Skeletal muscle satellite cell (primary cell): ENCODE results near the gene FBRS.

Source experiments
- H3K27me3 ChIP-seq: 2 replicates; pipeline ENCODE4 v1.7.0; 2013; ENCODE audit warnings: low read length; ENCODE audit not compliant: control insufficient read depth, insufficient read depth
- H3K36me3 ChIP-seq: 2 replicates; pipeline ENCODE4 v1.7.0; 2013; ENCODE audit warnings: mild to moderate bottlenecking, control low read depth, low read length; ENCODE audit not compliant: insufficient read depth
- H3K4me1 ChIP-seq: 2 replicates; pipeline ENCODE4 v1.7.0; 2013; ENCODE audit warnings: low read length; ENCODE audit not compliant: control insufficient read depth, insufficient read depth
- H3K4me2 ChIP-seq: 2 replicates; pipeline ENCODE4 v1.7.0; 2013; ENCODE audit warnings: mild to moderate bottlenecking, low read length
- H3K4me3 ChIP-seq: 2 replicates; pipeline ENCODE4 v1.7.0; 2013; ENCODE audit warnings: low read length
- H3K9ac ChIP-seq: 2 replicates; pipeline ENCODE4 v1.7.0; 2013; ENCODE audit warnings: mild to moderate bottlenecking, low read depth, low read length, moderate library complexity
- H3K9me3 ChIP-seq: replicated peaks from 2 replicates; pipeline ENCODE4 v1.7.0; 2013; ENCODE audit warnings: mild to moderate bottlenecking, control low read depth, low read length

FBRS gene

GRCh38 chr16:30667361-30667905 lies 9.2 kb downstream of the FBRS start:
- Histone ChIP-seq H3K36me3 (peaks cover 75% of the 10 kb centered on the region), H3K4me3 (no peak overlapping the region), H3K9me3 (no peaks in the 10 kb centered on the region)

GRCh38 chr16:30668393-30668792 lies 10.2 kb downstream of the FBRS start:
- no peak overlapping the region for H3K9ac ChIP-seq
- peaks cover 66% of the 10 kb centered on the region for H3K36me3 ChIP-seq

More at GRCh38 chr16:30667361-30667905, 9.2 kb downstream of the FBRS start:
- Histone ChIP-seq H3K9ac (no peak overlapping the region), H3K27me3 (no peaks in the 10 kb centered on the region), H3K4me1 (no peaks in the 10 kb centered on the region), H3K4me2 (no peak overlapping the region)

GRCh38 chr16:30669026-30669902 lies 11.0 kb downstream of the FBRS start:
- H3K36me3 ChIP-seq = peaks cover 62% of the 10 kb centered on the region
- no peak overlapping the region for H3K9ac ChIP-seq
- no peak overlapping the region for H3K4me3 ChIP-seq
- no peaks in the 10 kb centered on the region for H3K9me3 ChIP-seq
- no peaks in the 10 kb centered on the region for H3K27me3 ChIP-seq
- no peak overlapping the region for H3K4me2 ChIP-seq
- H3K4me1 ChIP-seq = no peaks in the 10 kb centered on the region

More at GRCh38 chr16:30668393-30668792, 10.2 kb downstream of the FBRS start:
- Histone ChIP-seq H3K9me3 (no peaks in the 10 kb centered on the region), H3K27me3 (no peaks in the 10 kb centered on the region), H3K4me2 (no peak overlapping the region), H3K4me1 (no peaks in the 10 kb centered on the region), H3K4me3 (no peak overlapping the region)

DNA sequence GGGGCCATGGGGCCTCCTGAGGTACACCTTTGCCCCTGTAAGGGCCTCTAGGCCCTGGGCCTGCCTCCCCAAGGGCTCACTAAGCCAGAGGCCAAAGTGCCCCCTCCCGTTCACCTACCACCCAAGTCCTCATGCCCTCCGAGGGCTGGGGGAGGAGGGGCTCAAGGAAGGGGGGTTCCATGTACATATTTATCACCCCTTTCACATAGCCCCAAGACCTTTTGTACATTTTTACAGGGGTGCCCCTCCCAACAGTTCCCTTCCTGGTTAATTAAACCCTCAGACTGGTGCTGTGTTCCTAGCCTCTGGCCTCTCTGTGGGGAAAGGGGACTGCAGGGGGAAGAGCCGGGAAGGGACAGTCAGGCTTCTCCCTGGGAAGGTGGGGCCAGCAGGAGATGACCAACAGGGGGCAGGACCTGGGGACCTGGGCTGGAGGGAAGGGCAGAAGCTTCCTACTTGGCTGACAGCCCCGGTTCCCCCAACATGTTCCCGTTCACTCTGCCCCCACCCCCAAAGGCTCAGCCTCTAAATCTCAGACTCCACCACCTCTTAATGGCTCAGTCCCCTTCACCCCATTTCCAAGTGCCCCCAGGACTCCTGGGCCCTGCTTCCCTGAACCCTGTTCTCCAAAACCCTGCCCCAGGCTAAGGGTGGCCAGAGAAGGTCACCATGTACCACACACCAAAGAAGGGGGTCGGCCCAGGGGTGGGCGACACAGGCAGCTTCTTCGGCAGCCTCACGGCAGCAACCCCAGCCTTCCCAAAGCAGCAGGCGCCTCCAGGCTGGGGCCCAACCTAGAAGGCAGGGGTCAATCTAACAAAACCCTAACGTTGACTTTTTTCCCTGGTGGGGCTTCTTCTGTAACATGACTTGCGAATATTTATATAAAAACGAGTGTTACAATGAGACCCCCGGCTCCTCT lies 11.9 kb downstream of the FBRS start:
- H3K9ac ChIP-seq = no peak overlapping the region
- no peaks in the 10 kb centered on the region for H3K4me1 ChIP-seq
- H3K4me3 ChIP-seq = no peak overlapping the region
- no peaks in the 10 kb centered on the region for H3K9me3 ChIP-seq
- H3K36me3 ChIP-seq = peaks cover 54% of the 10 kb centered on the region
- no peaks in the 10 kb centered on the region for H3K27me3 ChIP-seq
- H3K4me2 ChIP-seq = no peak overlapping the region

GRCh38 chr16:30675143-30675542 lies 16.9 kb downstream of the FBRS start:
- no peak overlapping the region for H3K4me3 ChIP-seq
- H3K4me1 ChIP-seq = no peaks in the 10 kb centered on the region
- H3K9ac ChIP-seq = no peak overlapping the region
- no peaks in the 10 kb centered on the region for H3K9me3 ChIP-seq
- peaks cover 10% of the 10 kb centered on the region for H3K36me3 ChIP-seq
- H3K4me2 ChIP-seq = no peak overlapping the region
- no peaks in the 10 kb centered on the region for H3K27me3 ChIP-seq

DNA sequence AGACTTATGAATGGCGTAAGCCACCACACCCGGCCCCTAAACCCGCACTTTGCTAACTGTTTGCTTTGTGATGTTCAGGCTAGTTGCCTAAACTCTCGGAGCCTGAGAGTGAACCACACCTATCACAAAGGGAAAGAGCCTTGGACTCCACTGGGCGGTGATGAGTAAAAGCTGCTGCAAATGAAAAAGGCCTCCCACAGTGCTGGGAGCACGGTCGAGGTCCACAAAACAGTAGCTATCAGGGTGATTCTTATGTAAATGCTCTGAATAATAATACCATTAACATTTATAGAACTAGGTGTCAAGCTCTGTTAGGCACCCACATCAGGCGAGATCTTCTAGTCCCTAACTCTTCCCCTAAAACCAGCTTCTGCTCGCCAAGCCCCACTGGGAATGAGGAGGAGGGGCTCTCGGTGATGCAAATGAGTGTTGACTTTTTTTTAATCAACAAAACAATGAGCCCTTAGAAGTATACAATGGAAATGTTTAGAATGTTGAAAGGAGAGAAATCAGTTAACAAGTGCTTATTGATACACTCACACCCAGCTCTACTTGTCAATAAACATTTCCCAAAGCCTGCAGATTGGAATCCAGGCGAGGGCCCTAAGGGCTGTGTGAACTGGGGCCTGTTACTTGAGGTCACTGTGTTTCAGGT lies 19.8 kb downstream of the FBRS start:
- Histone ChIP-seq H3K27me3 (no peaks in the 10 kb centered on the region), H3K4me2 (no peak overlapping the region), H3K36me3 (no peaks in the 10 kb centered on the region), H3K9ac (no peak overlapping the region), H3K9me3 (no peaks in the 10 kb centered on the region), H3K4me3 (no peak overlapping the region), H3K4me1 (no peaks in the 10 kb centered on the region)

DNA sequence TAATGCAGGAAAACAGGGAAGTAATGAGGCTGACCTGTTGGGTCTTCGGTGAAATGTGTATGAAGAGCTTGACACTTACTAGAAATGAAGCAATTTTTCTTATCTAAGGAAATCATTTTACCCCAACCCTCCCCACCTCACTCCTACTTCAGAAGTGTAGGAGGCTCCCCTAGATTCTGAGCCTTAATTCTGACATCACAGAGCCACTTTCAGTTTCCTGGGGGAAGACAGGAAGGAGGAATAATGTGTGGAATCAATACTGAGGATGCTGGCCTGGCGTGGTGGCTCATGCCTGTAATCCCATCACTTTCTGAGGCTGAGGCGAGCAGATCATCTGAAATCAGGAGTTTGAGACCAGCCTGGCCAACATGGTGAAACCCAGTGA lies 20.3 kb downstream of the FBRS start:
- H3K27me3 ChIP-seq = no peaks in the 10 kb centered on the region

DNA sequence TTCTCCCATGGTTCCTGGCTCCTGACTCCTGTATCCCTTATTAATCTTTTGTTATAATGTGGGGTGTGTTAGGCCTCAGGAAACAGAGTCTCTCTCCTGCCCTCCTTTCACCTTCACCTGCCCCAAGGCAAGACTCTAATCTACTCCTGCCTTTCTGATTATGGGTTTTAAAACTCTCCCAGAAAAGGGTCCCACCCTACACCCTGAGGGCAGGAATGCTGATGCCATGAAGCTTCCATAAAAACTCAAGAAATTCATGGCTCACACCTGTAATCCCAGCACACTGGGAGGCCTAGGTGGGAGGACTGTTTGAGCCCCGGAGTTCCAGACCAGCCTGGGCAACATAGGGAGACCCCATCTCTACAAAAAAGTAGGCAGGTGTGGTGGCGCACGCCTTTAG lies 22.1 kb downstream of the FBRS start:
- Histone ChIP-seq H3K4me3 (no peak overlapping the region), H3K9me3 (no peaks in the 10 kb centered on the region), H3K27me3 (no peaks in the 10 kb centered on the region), H3K4me2 (no peak overlapping the region), H3K4me1 (no peaks in the 10 kb centered on the region), H3K36me3 (no peaks in the 10 kb centered on the region), H3K9ac (no peak overlapping the region)

More for the DNA sequence above, 20.3 kb downstream of the FBRS start:
- Histone ChIP-seq H3K4me3 (no peak overlapping the region), H3K4me1 (no peaks in the 10 kb centered on the region), H3K9ac (no peak overlapping the region), H3K9me3 (no peaks in the 10 kb centered on the region), H3K4me2 (no peak overlapping the region), H3K36me3 (no peaks in the 10 kb centered on the region)

DNA sequence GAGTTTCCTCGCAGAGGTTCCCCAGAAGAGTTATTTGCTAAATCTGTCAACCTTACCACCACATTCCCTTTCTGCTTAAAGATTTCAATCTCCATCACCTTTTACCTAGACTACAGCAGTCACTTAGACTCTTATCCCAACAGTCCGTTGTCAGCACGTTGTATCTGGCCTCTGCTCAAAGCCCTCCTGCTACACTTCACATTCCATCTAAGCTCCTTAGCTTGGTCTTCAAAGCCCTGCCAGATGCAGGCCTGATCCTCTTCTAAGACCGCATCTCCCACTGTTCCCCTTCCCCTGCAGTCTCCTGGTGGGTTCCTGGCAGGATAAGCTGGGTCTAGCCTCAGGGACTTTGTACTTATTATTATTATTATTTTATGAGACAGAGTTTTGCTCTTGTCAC lies 30.5 kb downstream of the FBRS start:
- Histone ChIP-seq H3K9ac (no peak overlapping the region), H3K4me2 (no peak overlapping the region), H3K36me3 (no peaks in the 10 kb centered on the region), H3K9me3 (no peaks in the 10 kb centered on the region), H3K27me3 (no peaks in the 10 kb centered on the region), H3K4me1 (no peaks in the 10 kb centered on the region), H3K4me3 (no peak overlapping the region)

- Histone ChIP-seq H3K27me3 (no peaks in the 10 kb centered on the region), H3K4me1 (no peaks in the 10 kb centered on the region), H3K9me3 (no peaks in the 10 kb centered on the region), H3K9ac (no peak overlapping the region), H3K36me3 (no peaks in the 10 kb centered on the region), H3K4me3 (no peak overlapping the region), H3K4me2 (no peak overlapping the region)
Observed at GRCh38 chr16:30691907-30692306, 33.7 kb downstream of the FBRS start.
